ENCODE measurements around the gene TRIM13. TPM values are rescaled to one million over a fixed set of nuclear protein-coding genes. Genes with fewer than 3 reads are reported as not detected.

The TRIM13 gene
- polyA plus RNA-seq, 1 donor from 2014 or later: 52.8 TPM

DNA sequence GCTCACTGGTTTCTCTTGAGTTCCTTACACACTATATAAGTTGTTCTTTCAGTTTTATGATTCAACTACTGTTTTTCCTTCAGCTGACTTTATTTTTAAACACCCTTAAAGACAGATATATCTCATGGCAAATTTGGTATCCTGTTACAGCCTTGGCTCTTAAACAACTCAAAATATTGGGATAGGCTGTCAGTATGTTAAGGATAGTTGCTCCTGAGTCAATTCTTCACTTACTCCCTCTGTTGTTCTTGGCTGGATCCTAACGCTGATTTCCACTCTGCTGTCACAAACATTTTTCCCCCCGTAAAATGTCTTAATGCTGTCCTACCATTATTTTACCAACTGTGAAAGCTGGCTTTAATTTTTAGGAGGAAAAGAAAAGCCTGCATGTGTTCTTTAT lies 19.6 kb downstream of the TRIM13 start:
- H3K36me3 ChIP-seq (ENCODE audit: insufficient read depth, low read length): peaks cover 9% of the 10 kb centered on the region
- H3K9me3 ChIP-seq (ENCODE audit: low read length): no peaks in the 10 kb centered on the region
- no peaks in the 10 kb centered on the region for H3F3A ChIP-seq (ENCODE audit: insufficient read depth, low read length, poor library complexity, severe bottlenecking)
- H3K9ac ChIP-seq (ENCODE audit: low read length): no peak overlapping the region
- H3K4me3 ChIP-seq (ENCODE audit: low read length): no peak overlapping the region
- TF ChIP-seq POLR2AphosphoS5 (IDR thresholded peaks at IDR 0.05): no peak
- no peak for TF ChIP-seq SMC3 (conservative IDR thresholded peaks at IDR 0.05; ENCODE audit: poor library complexity)
- TF ChIP-seq EZH2 (IDR thresholded peaks at IDR 0.05; ENCODE audit: borderline replicate concordance, insufficient read depth, low read length, poor library complexity, severe bottlenecking): no peak
- TF ChIP-seq, protein P1, sequence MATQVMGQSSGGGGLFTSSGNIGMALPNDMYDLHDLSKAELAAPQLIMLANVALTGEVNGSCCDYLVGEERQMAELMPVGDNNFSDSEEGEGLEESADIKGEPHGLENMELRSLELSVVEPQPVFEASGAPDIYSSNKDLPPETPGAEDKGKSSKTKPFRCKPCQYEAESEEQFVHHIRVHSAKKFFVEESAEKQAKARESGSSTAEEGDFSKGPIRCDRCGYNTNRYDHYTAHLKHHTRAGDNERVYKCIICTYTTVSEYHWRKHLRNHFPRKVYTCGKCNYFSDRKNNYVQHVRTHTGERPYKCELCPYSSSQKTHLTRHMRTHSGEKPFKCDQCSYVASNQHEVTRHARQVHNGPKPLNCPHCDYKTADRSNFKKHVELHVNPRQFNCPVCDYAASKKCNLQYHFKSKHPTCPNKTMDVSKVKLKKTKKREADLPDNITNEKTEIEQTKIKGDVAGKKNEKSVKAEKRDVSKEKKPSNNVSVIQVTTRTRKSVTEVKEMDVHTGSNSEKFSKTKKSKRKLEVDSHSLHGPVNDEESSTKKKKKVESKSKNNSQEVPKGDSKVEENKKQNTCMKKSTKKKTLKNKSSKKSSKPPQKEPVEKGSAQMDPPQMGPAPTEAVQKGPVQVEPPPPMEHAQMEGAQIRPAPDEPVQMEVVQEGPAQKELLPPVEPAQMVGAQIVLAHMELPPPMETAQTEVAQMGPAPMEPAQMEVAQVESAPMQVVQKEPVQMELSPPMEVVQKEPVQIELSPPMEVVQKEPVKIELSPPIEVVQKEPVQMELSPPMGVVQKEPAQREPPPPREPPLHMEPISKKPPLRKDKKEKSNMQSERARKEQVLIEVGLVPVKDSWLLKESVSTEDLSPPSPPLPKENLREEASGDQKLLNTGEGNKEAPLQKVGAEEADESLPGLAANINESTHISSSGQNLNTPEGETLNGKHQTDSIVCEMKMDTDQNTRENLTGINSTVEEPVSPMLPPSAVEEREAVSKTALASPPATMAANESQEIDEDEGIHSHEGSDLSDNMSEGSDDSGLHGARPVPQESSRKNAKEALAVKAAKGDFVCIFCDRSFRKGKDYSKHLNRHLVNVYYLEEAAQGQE (IDR thresholded peaks at IDR 0.05; ENCODE audit: borderline replicate concordance): no peak
- TF ChIP-seq EP300 (conservative IDR thresholded peaks at IDR 0.05; ENCODE audit: poor library complexity, severe bottlenecking): no peak
- TF ChIP-seq, protein P2, sequence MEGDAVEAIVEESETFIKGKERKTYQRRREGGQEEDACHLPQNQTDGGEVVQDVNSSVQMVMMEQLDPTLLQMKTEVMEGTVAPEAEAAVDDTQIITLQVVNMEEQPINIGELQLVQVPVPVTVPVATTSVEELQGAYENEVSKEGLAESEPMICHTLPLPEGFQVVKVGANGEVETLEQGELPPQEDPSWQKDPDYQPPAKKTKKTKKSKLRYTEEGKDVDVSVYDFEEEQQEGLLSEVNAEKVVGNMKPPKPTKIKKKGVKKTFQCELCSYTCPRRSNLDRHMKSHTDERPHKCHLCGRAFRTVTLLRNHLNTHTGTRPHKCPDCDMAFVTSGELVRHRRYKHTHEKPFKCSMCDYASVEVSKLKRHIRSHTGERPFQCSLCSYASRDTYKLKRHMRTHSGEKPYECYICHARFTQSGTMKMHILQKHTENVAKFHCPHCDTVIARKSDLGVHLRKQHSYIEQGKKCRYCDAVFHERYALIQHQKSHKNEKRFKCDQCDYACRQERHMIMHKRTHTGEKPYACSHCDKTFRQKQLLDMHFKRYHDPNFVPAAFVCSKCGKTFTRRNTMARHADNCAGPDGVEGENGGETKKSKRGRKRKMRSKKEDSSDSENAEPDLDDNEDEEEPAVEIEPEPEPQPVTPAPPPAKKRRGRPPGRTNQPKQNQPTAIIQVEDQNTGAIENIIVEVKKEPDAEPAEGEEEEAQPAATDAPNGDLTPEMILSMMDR (IDR thresholded peaks at IDR 0.05; ENCODE audit: poor library complexity, severe bottlenecking): no peak
- TF ChIP-seq MXI1 (conservative IDR thresholded peaks at IDR 0.05; ENCODE audit: poor library complexity, severe bottlenecking): no peak
- TF ChIP-seq RAD21 (conservative IDR thresholded peaks at IDR 0.05): no peak
- no peak overlapping the region for H3K4me2 ChIP-seq (ENCODE audit: low read length)
- no peak overlapping the region for H2AFZ ChIP-seq (ENCODE audit: low read depth, low read length)
- H3K27ac ChIP-seq (ENCODE audit: low read length): no peak overlapping the region
- no peaks in the 10 kb centered on the region for H4K20me1 ChIP-seq (ENCODE audit: insufficient read depth)
- no peaks in the 10 kb centered on the region for H3K27me3 ChIP-seq (ENCODE audit: insufficient read depth, low read depth, low read length)
- peaks cover 15% of the 10 kb centered on the region for H3K79me2 ChIP-seq (replicated peaks; ENCODE audit: insufficient read depth, low read length)
- H3K9me2 ChIP-seq (ENCODE audit: insufficient read depth, low read length): no peaks in the 10 kb centered on the region

DNA sequence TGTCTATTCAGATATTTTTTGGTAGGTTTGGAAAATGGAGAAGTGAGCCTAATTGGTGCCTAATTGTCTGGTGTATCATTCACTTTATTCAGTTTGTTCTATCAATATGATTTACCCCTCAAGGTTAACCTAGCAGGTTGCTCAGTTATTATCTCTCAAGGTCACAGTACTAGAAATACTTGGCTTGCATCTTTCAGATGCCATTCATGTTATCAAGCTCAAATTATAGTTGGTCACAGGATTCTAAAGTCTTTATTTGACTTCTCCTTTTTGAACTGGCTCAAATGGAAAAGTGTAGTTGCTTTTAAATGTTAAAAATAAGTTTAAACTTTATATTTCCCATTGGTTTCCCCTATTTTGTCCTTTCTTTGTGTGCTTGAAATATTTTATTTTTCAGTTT lies 21.0 kb downstream of the TRIM13 start:
- TF ChIP-seq EP300 (conservative IDR thresholded peaks at IDR 0.05; ENCODE audit: poor library complexity, severe bottlenecking) (no peak), EZH2 (IDR thresholded peaks at IDR 0.05; ENCODE audit: borderline replicate concordance, insufficient read depth, low read length, poor library complexity, severe bottlenecking) (no peak), POLR2AphosphoS5 (IDR thresholded peaks at IDR 0.05) (no peak), MXI1 (conservative IDR thresholded peaks at IDR 0.05; ENCODE audit: poor library complexity, severe bottlenecking) (no peak)
- TF ChIP-seq, protein P2 (IDR thresholded peaks at IDR 0.05; ENCODE audit: poor library complexity, severe bottlenecking): no peak
- TF ChIP-seq, protein P1 (IDR thresholded peaks at IDR 0.05; ENCODE audit: borderline replicate concordance): no peak
- Histone ChIP-seq H2AFZ (ENCODE audit: low read depth, low read length) (no peak overlapping the region), H3K9me2 (ENCODE audit: insufficient read depth, low read length) (no peaks in the 10 kb centered on the region), H3K79me2 (replicated peaks; ENCODE audit: insufficient read depth, low read length) (peaks cover 14% of the 10 kb centered on the region), H3K27me3 (ENCODE audit: insufficient read depth, low read depth, low read length) (no peaks in the 10 kb centered on the region), H3K27ac (ENCODE audit: low read length) (no peak overlapping the region), H3K9me3 (ENCODE audit: low read length) (no peaks in the 10 kb centered on the region), H3K36me3 (ENCODE audit: insufficient read depth, low read length) (peaks cover 9% of the 10 kb centered on the region), H3K4me2 (ENCODE audit: low read length) (no peak overlapping the region), H3K9ac (ENCODE audit: low read length) (no peak overlapping the region), H3F3A (ENCODE audit: insufficient read depth, low read length, poor library complexity, severe bottlenecking) (no peaks in the 10 kb centered on the region), H4K20me1 (ENCODE audit: insufficient read depth) (no peaks in the 10 kb centered on the region), H3K4me3 (ENCODE audit: low read length) (no peak overlapping the region)
